ENCODE results near the gene GLUL.
A peak's percentile ranks its signal among the peaks of the same experiment; 100 is the strongest.
"Not testable (repeated sequence)": the region's sequence is repeated elsewhere in the genome, so short reads cannot be mapped to it uniquely, and the experiment has no call there.

GLUL gene

DNA sequence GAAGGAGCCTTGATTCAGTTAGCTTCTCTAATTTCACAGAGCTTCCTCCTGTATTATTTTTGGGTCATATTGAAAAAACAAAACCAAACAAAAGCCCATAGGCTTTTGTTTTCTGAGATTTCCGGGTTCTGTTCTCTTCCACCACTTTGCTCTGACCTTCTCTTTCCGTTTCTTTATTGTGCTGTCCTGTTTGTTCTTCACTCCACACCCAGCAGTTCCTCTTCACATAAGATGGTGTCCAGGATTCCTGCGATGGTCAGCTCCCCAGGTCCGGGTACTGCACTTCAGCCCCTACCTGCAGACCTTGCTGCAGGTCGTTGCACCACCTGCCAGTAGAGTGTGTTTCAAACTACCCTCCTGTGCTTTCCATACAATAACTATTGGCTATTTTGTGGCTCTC, 44.6 kb downstream of the GLUL start:
- no peak overlapping the region for H3K27ac ChIP-seq
- no peak for TF ChIP-seq ZFX (IDR thresholded peaks at IDR 0.05)
- TF ChIP-seq, protein P1, sequence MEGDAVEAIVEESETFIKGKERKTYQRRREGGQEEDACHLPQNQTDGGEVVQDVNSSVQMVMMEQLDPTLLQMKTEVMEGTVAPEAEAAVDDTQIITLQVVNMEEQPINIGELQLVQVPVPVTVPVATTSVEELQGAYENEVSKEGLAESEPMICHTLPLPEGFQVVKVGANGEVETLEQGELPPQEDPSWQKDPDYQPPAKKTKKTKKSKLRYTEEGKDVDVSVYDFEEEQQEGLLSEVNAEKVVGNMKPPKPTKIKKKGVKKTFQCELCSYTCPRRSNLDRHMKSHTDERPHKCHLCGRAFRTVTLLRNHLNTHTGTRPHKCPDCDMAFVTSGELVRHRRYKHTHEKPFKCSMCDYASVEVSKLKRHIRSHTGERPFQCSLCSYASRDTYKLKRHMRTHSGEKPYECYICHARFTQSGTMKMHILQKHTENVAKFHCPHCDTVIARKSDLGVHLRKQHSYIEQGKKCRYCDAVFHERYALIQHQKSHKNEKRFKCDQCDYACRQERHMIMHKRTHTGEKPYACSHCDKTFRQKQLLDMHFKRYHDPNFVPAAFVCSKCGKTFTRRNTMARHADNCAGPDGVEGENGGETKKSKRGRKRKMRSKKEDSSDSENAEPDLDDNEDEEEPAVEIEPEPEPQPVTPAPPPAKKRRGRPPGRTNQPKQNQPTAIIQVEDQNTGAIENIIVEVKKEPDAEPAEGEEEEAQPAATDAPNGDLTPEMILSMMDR (conservative IDR thresholded peaks at IDR 0.05), result no peak

GRCh38 chr1:182340233-182341058, 51.1 kb downstream of the GLUL start:
- TF ChIP-seq, protein P1 (conservative IDR thresholded peaks at IDR 0.05), result no peak
- no peak for TF ChIP-seq ZFX (IDR thresholded peaks at IDR 0.05)
- H3K27ac ChIP-seq, result no peak overlapping the region

DNA sequence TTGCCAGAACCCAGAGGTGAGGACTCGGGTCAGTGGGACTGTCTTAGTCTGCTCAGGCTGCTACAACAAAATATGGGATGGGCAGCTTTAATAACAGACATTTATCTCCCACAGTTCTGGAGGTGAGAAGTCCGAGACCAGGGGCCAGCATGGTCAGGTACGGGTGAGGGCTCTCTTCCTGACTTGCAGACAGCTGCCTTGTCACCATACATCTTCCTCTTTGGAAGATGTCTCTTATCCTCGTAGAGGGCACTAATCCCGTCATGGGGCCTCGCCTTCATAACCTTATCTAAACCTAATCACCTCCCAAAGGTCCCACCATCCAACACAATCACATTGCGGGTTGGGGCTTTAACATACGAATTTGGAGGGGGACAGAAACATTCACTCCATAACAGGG, 51.9 kb downstream of the GLUL start:
- TF ChIP-seq, protein P1 (conservative IDR thresholded peaks at IDR 0.05), result no peak
- TF ChIP-seq ZFX (IDR thresholded peaks at IDR 0.05), result no peak
- no peak overlapping the region for H3K27ac ChIP-seq

DNA sequence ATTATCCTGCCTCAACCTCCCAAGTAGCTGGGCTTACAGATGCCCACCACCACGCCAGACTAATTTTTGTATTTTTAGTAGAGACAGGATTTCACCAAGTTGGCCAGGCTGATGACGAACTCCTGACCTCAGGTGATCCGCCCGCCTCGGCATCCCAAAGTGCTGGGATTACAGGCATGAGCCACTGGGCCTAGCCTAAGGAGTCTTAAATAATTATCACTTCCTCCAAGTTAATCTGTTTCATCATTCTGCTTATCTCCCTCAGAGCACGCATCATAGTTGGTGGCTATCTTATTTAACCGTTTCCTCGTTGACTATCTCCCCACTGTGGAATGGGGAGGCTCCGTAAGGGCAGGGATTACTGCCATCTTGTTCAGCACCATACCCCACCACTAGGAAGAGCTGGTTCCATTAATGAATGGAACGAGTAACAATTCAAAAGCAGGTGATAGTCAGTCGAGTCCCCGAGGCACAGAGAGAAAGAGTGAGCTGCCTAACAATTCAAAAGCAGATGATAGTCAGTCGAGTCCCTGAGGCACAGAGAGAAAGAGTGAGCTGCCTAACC, 52.7 kb downstream of the GLUL start:
- no peak overlapping the region for H3K27ac ChIP-seq
- TF ChIP-seq, protein P1 (conservative IDR thresholded peaks at IDR 0.05), result no peak
- no peak for TF ChIP-seq ZFX (IDR thresholded peaks at IDR 0.05)

- TF ChIP-seq, protein P1 (conservative IDR thresholded peaks at IDR 0.05), result no peak
- TF ChIP-seq ZFX (IDR thresholded peaks at IDR 0.05), result no peak
- peak overlapping the region; percentile 13; the same call in 1 of the 2 replicates for H3K27ac ChIP-seq
These were observed 53.6 kb downstream of the GLUL start for GRCh38 chr1:182337736-182338571.

DNA sequence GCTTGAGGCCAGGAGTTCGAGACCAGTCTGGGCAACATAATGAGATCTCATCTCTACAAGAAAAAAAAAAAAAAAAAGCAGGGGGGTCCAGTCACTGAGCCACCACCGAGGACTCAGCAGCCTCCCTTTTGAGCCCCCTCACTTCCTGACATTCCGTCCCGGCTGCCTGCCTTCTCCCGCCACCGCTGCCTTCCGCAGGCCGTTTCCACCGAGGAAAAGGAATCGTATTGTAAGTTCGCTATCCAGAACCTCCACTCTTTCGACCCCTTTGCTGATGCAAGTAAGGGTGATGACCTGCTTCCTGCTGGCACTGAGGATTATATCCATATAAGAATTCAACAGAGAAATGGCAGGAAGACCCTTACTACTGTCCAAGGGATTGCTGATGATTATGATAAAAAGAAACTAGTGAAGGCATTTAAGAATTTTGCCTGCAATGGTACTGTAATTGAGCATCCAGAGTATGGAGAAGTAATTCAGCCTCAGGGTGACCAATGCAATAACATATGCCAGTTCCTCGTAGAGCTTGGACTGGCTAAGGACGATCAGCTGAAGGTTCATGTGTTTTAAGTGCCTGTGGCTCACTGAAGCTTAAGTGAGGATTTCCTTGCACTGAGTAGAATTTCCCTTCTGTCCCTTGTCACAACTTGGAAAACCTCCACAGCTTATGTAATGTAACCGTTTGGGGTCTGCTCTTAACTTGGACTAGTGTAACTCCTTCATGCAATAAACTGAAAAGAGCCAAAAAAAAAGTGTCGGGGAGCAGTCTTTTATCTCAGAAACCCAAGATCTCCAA, 55.6 kb downstream of the GLUL start:
- TF ChIP-seq ZFX (IDR thresholded peaks at IDR 0.05), result no peak
- TF ChIP-seq, protein P1 (conservative IDR thresholded peaks at IDR 0.05), result no peak
- H3K27ac ChIP-seq, result no peak overlapping the region

DNA sequence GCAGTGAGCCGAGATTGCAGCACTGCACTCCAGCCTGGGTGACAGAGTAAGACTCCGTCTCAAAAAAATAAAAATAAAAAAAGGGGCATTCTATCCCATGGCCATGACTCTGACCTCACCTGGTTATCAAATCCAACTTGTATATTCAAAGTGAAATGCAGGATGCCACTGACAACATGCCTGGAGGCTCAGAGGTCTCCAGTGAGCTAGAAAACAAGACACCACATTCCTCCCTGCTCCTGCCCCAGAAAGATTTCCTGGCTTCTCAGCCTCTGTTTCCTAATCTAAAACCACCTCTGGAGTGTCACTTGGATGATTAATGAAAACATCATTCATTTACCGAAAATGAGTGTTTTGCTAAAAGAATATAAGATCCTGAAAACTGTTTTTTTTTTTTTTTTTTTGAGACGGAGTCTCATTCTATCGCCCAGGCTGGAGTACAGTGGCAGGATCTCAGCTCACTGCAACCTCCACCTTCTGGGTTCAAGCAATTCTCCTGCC, 58.5 kb downstream of the GLUL start:
- not testable (repeated sequence) for H3K27ac ChIP-seq
